ACC112 (cell line): ENCODE measurements around the gene RFX1.
"Not testable (repeated sequence)": the region's sequence is repeated elsewhere in the genome, so short reads cannot be mapped to it uniquely, and the experiment has no call there.

Experiments
- H2AFZ ChIP-seq: fragments of 200-600 bp; sonication (generic); one replicate; pipeline ENCODE4 v1.6.0; 2017; ENCODE audit warnings: antibody characterized with exemption, low read length; ENCODE audit not compliant: unreplicated experiment
- H3K27ac ChIP-seq: fragments of 200-600 bp; sonication (generic); 2 replicates; pipeline ENCODE4 v1.5.1; 2014; ENCODE audit warnings: low read depth, mild to moderate bottlenecking, antibody characterized with exemption, low read length, moderate library complexity
- H3K27me3 ChIP-seq: fragments of 200-600 bp; sonication (generic); 2 replicates; pipeline ENCODE4 v1.6.1; 2014; ENCODE audit warnings: mild to moderate bottlenecking, antibody characterized with exemption, low read length, moderate library complexity, mixed read lengths; ENCODE audit not compliant: insufficient read depth
- H3K36me3 ChIP-seq: fragments of 200-600 bp; sonication (generic); 2 replicates; pipeline ENCODE4 v1.6.1; 2016; ENCODE audit warnings: mild to moderate bottlenecking, antibody characterized with exemption, low read length, moderate library complexity, mixed read lengths; ENCODE audit not compliant: insufficient read depth
- H3K4me1 ChIP-seq: fragments of 200-600 bp; sonication (generic); one replicate; pipeline ENCODE4 v1.6.1; 2016; ENCODE audit warnings: low read length, mixed read lengths; ENCODE audit not compliant: insufficient read depth, unreplicated experiment, control insufficient read depth
- H3K4me3 ChIP-seq: fragments of 200-600 bp; sonication (generic); 2 replicates; pipeline ENCODE4 v1.5.1; 2014; ENCODE audit warnings: mild to moderate bottlenecking, low read depth, low read length
- H3K79me2 ChIP-seq: fragments of 200-600 bp; sonication (generic); one replicate; pipeline ENCODE4 v1.6.0; 2016; ENCODE audit warnings: low read length; ENCODE audit not compliant: control insufficient read depth, unreplicated experiment, insufficient read depth

Gene RFX1

DNA sequence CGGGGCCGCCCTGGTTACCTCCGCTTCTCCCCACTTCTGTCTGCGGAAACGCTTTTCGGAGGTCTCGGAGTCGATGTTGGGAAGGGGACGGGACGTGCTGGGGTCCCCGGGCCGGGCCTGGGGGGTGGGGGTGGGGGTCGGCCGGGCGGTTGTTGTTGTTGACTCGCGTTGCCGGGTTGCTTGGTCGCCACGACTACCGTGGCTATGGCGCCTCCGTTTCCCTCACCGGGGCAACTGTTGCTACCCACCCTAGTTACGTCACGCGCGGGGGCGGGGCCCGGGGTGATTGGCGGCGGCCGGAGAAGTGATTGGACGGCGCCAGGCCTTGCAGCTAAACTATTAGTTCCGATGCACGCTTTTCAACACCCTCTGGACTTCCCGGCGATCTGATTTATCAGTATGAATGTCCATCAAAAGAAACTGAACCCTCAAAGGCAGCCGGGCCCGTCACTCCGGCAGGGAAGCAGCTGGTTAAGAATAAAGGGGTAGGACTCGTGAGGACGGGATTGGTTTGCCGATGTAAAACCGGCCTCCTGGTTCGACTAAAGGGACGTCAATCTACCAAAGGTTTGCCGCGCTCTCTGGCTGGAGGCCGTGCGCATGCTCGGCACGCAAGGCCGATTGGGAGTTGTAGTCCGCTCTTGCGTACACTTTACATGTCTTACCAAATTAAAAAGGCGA is at the start of gene RFX1:
Gene RFX1 (minus strand): TSS at position 236 of the 681 bp plus-strand sequence. CDS start 12,477 bp downstream, outside the sequence.
- peak within 1 kb of the TSS; percentile 81 for H2AFZ ChIP-seq
- H3K36me3 ChIP-seq = no peaks in the 10 kb centered on the region
- H3K27me3 ChIP-seq = no peaks in the 10 kb centered on the region
- peak within 1 kb of the TSS; percentile 91 for H3K4me3 ChIP-seq
- H3K27ac ChIP-seq = peak within 1 kb of the TSS; percentile 94
- peaks cover 7% of the 10 kb centered on the region for H3K4me1 ChIP-seq
- H3K79me2 ChIP-seq = peaks cover 9% of the 10 kb centered on the region

GRCh38 chr19:14055396-14055795 is 49.3 kb upstream of the RFX1 start:
- Histone ChIP-seq H3K4me1 (peaks cover 3% of the 10 kb centered on the region), H3K79me2 (no peaks in the 10 kb centered on the region), H3K36me3 (no peaks in the 10 kb centered on the region), H3K27ac (no peak overlapping the region), H2AFZ (no peak overlapping the region), H3K27me3 (peaks cover 7% of the 10 kb centered on the region), H3K4me3 (no peak overlapping the region)

DNA sequence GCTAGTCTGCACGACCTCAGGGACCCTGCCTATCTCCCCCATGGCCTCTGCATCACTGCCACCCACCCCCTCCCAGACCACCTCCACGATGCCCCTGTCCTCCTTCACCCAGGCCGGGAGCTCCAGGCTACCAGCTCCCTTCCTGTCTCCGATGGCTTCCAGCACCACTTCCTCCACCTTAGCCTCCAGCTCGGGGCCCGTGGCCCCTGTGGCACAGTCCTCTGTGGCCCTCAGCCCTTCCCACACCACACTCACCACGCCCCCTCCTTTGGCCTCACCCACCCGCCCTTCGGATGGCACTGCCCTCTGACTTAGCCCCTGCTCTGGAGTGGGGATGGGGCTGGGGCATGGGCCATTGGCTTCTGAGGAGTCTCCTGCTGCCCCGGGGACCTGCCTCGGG is 48.6 kb upstream of the RFX1 start:
- Histone ChIP-seq H2AFZ (no peak overlapping the region), H3K27ac (no peak overlapping the region), H3K4me3 (no peak overlapping the region), H3K79me2 (no peaks in the 10 kb centered on the region), H3K36me3 (no peaks in the 10 kb centered on the region), H3K27me3 (peaks cover 7% of the 10 kb centered on the region), H3K4me1 (peaks cover 3% of the 10 kb centered on the region)

GRCh38 chr19:14054099-14054498 is 48.0 kb upstream of the RFX1 start:
- Histone ChIP-seq H3K79me2 (no peaks in the 10 kb centered on the region), H3K4me1 (peaks cover 3% of the 10 kb centered on the region), H3K36me3 (no peaks in the 10 kb centered on the region), H3K27me3 (peaks cover 7% of the 10 kb centered on the region), H3K27ac (no peak overlapping the region), H2AFZ (no peak overlapping the region), H3K4me3 (no peak overlapping the region)

DNA sequence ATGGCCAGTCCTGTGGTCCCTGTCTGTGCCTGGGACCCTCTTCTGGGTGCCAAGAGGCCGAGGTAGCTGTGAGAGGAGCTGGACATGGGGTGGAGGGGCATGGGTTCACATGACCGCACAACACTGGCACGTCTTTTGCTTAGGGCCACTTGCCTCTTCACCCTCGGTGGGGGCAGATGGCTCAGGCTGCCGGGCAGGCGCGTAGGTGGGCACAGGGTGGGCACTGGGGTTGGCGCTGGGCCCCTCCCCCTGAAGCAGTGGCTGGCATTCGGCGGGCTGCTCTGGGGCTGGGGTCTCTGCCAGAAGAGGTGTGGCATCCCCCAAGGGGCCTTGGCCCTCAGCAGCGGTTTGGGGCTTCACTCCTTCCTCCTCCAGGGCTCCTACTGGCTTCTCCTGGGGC is 47.4 kb upstream of the RFX1 start:
- H3K27ac ChIP-seq = no peak overlapping the region
- H3K27me3 ChIP-seq = peaks cover 3% of the 10 kb centered on the region
- H3K4me3 ChIP-seq = no peak overlapping the region
- H3K4me1 ChIP-seq = peaks cover 3% of the 10 kb centered on the region
- H3K79me2 ChIP-seq = no peaks in the 10 kb centered on the region
- H3K36me3 ChIP-seq = no peaks in the 10 kb centered on the region
- no peak overlapping the region for H2AFZ ChIP-seq

- Histone ChIP-seq H3K27me3 (no peaks in the 10 kb centered on the region), H3K4me1 (no peaks in the 10 kb centered on the region), H3K4me3 (no peak overlapping the region), H3K79me2 (no peaks in the 10 kb centered on the region), H2AFZ (no peak overlapping the region), H3K27ac (no peak overlapping the region), H3K36me3 (no peaks in the 10 kb centered on the region)
Observed at GRCh38 chr19:14053032-14053431, 46.9 kb upstream of the RFX1 start.

GRCh38 chr19:14052470-14052869 is 46.4 kb upstream of the RFX1 start:
- H3K4me1 ChIP-seq = no peaks in the 10 kb centered on the region
- no peaks in the 10 kb centered on the region for H3K27me3 ChIP-seq
- H3K4me3 ChIP-seq = no peak overlapping the region
- no peak overlapping the region for H2AFZ ChIP-seq
- H3K36me3 ChIP-seq = no peaks in the 10 kb centered on the region
- H3K79me2 ChIP-seq = no peaks in the 10 kb centered on the region
- H3K27ac ChIP-seq = no peak overlapping the region

DNA sequence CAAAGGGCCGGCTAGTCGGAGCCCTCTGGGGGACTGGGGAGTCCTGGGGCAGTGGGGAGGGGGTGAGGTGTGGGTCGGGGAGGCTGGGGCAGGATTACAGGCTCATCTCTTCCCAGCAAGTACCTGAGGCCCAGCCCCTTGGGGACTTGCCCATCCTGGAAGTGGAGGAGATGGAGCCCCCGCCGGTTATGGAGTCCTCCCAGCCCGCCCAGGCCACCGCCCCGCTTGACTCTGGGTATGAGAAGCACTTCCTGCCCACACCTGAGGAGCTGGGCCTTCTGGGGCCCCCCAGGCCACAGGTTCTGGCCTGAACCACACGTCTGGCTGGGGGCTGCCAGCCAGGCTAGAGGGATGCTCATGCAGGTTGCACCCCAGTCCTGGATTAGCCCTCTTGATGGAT is 45.9 kb upstream of the RFX1 start:
- Histone ChIP-seq H3K4me3 (no peak overlapping the region), H3K27ac (no peak overlapping the region), H2AFZ (no peak overlapping the region), H3K36me3 (no peaks in the 10 kb centered on the region), H3K4me1 (no peaks in the 10 kb centered on the region), H3K79me2 (no peaks in the 10 kb centered on the region), H3K27me3 (no peaks in the 10 kb centered on the region)

DNA sequence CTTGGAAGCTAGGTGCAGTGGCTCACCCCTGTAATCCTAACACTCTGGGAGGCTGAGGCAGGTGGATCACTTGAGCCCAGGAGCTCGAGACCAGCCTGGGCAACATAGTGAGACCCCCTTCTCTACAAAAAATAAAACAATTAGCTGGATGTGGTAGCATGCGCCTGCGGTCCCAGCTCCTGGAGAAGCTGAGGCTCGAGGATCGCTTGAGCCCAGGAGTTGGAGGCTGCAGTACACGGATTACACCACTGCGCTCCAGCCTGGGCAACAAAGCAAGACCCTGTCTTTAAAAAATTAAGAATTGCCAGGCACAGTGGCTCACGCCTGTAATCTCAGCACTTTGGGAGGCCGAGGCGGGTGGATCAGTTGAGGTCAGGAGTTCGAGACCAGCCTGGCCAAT is 44.8 kb upstream of the RFX1 start:
- not testable (repeated sequence) for H3K4me3 ChIP-seq, H3K27ac ChIP-seq, H3K4me1 ChIP-seq, H3K79me2 ChIP-seq, H3K27me3 ChIP-seq, H3K36me3 ChIP-seq, H2AFZ ChIP-seq

DNA sequence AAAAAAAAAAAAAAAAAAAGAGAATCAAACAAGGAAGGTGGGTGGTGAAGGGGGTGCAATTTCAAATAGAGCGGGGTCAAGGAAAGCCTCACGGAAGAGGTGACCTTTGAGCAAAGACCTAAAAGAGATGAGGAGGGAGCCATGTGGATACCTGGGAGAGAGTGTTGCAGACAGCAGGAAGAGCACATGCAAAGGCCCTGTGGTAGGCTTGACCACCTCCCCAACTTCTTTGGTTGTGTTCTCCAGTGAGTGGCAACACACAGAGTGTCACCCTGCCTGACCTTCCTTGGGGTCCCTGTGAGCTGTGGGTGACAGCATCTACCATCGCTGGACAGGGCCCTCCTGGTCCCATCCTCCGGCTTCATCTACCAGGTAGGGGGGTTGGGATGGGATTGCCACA is 44.4 kb upstream of the RFX1 start:
- Histone ChIP-seq H3K36me3 (no peaks in the 10 kb centered on the region), H3K27me3 (no peaks in the 10 kb centered on the region), H3K27ac (no peak overlapping the region), H3K4me1 (no peaks in the 10 kb centered on the region), H2AFZ (no peak overlapping the region), H3K4me3 (no peak overlapping the region), H3K79me2 (no peaks in the 10 kb centered on the region)

GRCh38 chr19:14048443-14049153 is 42.5 kb upstream of the RFX1 start:
- no peaks in the 10 kb centered on the region for H3K27me3 ChIP-seq
- H3K79me2 ChIP-seq = no peaks in the 10 kb centered on the region
- H3K27ac ChIP-seq = no peak overlapping the region
- no peak overlapping the region for H3K4me3 ChIP-seq
- no peaks in the 10 kb centered on the region for H3K36me3 ChIP-seq
- H3K4me1 ChIP-seq = no peaks in the 10 kb centered on the region
- no peak overlapping the region for H2AFZ ChIP-seq
